ENCODE results near the gene MMP24. TPM values are rescaled to one million over a fixed set of nuclear protein-coding genes. Genes with fewer than 3 reads are reported as not detected.

Gene MMP24
- total RNA-seq, 1 experiment from 2014 or later, result 23.0 TPM

GRCh38 chr20:35238735-35239134 is 12.2 kb downstream of the MMP24 start:
- H3K9me3 ChIP-seq (ENCODE audit: control insufficient read depth, low read depth, low read length), result no peaks in the 10 kb centered on the region
- no CpG with 5 or more reads among the region's 5 CpGs for WGBS (ENCODE audit: extremely low coverage, insufficient read length, low lambda C conversion rate)
- H3K79me1 ChIP-seq (ENCODE audit: insufficient read depth, low read depth, low read length, poor library complexity, severe bottlenecking), result no peaks in the 10 kb centered on the region
- H2AK5ac ChIP-seq (ENCODE audit: insufficient read length, low read length), result no peak overlapping the region
- no peak overlapping the region for H3K4ac ChIP-seq (ENCODE audit: low read depth, low read length)
- no peak for DNase-seq
- H2AFZ ChIP-seq (ENCODE audit: low read length), result no peak overlapping the region
- no peak overlapping the region for H2BK120ac ChIP-seq (ENCODE audit: low read depth, low read length, poor library complexity, severe bottlenecking)
- H2BK15ac ChIP-seq (ENCODE audit: low read depth, low read length), result no peak overlapping the region
- no peak overlapping the region for H4K5ac ChIP-seq (ENCODE audit: insufficient read length, low read depth, low read length)
- H3K79me2 ChIP-seq (ENCODE audit: insufficient read depth, low read length), result no peaks in the 10 kb centered on the region
- no peak for TF ChIP-seq CTCF (conservative IDR thresholded peaks at IDR 0.05)
- H3K4me3 Mint-ChIP-seq, result no peak overlapping the region
- H2BK12ac ChIP-seq (ENCODE audit: insufficient read length, low read depth, low read length), result no peak overlapping the region
- H3K4me1 ChIP-seq (ENCODE audit: insufficient read depth, low read length), result peaks cover 8% of the 10 kb centered on the region; the same call in 1 of the 2 replicates
- H3K4me2 ChIP-seq (ENCODE audit: insufficient read depth, insufficient read length, low read length), result no peak overlapping the region
- no peak overlapping the region for H2BK5ac ChIP-seq (ENCODE audit: insufficient read length, low read length)
- no peak overlapping the region for H3K56ac ChIP-seq (ENCODE audit: insufficient read length, low read depth, low read length)
- no peaks in the 10 kb centered on the region for H3K27me3 ChIP-seq (ENCODE audit: insufficient read depth, low read length)
- no peak overlapping the region for H4K8ac ChIP-seq (replicated peaks; ENCODE audit: insufficient read length, low read depth, low read length)
- H3K23me2 ChIP-seq (ENCODE audit: insufficient read length, low read depth, low read length, poor library complexity, severe bottlenecking), result no peaks in the 10 kb centered on the region
- H4K91ac ChIP-seq (ENCODE audit: insufficient read length, low read depth, low read length), result no peak overlapping the region
- no peak overlapping the region for H3K9ac ChIP-seq (ENCODE audit: extremely low read depth, insufficient read length, low read length)
- H3K27ac ChIP-seq (ENCODE audit: insufficient read length, low read depth, low read length), result no peak overlapping the region
- H3T11ph ChIP-seq (ENCODE audit: low read length), result no peak overlapping the region
- H3K23ac ChIP-seq (ENCODE audit: insufficient read length, low read depth, low read length), result no peak overlapping the region
- H3K4me1 Mint-ChIP-seq, result peaks cover 18 to 25% of the 10 kb centered on the region in 2 experiments
- no peak overlapping the region for H2BK20ac ChIP-seq (ENCODE audit: low read depth, low read length, poor library complexity, severe bottlenecking)
- H3K9me3 Mint-ChIP-seq, result peaks cover 0 to 3% of the 10 kb centered on the region in 2 experiments; a peak in 2 of 5 replicates
- H3K18ac ChIP-seq (ENCODE audit: insufficient read length, low read depth, low read length), result no peak overlapping the region
- no peak overlapping the region for H3K14ac ChIP-seq (ENCODE audit: insufficient read depth, low read length)
- H3K27ac Mint-ChIP-seq, result no peak overlapping the region
- H4K20me1 ChIP-seq (ENCODE audit: control insufficient read depth, insufficient read depth, insufficient read length), result no peaks in the 10 kb centered on the region
- H3K27me3 Mint-ChIP-seq (ENCODE audit: low read depth), result peaks cover 2% of the 10 kb centered on the region; the same call in 1 of the 2 replicates
- H3K36me3 Mint-ChIP-seq (ENCODE audit: insufficient read depth in 1 of 3, low read depth in 3 of 3), result peaks cover 0 to 14% (median 5%) of the 10 kb centered on the region in 3 experiments; a peak in 4 of 7 replicates
